Transverse colon (tissue), 4 donors: ENCODE measurements around the gene NBEA. TPM values are rescaled to one million over a fixed set of nuclear protein-coding genes. Genes with fewer than 3 reads are reported as not detected.

Experiments used
- DNase-seq: peaks from one replicate; pipeline ENCODE4 v3.0.0-alpha.2; 2019
- H3K27ac ChIP-seq, 4 donors: fragments of 200-600 bp; sonication (generic); 2 replicates each; pipeline ENCODE4 v1.5.1; 2016 to 2018; ENCODE audit warnings: inconsistent platforms in 4 of 4
- H3K27me3 ChIP-seq: fragments of 200-600 bp; sonication (generic); 2 replicates; pipeline ENCODE4 v1.5.1; 2017; ENCODE audit warnings: inconsistent platforms
- H3K36me3 ChIP-seq, 4 donors: fragments of 200-600 bp; sonication (generic); 2 replicates each; pipeline ENCODE4 v1.5.1; 2017 to 2019; ENCODE audit warnings: inconsistent platforms in 4 of 4
- H3K4me1 ChIP-seq, 4 donors: fragments of 200-600 bp; sonication (generic); 2 replicates each; pipeline ENCODE4 v1.5.1; 2017 to 2020; ENCODE audit warnings: inconsistent platforms in 4 of 4
- H3K4me3 ChIP-seq, 4 donors: fragments of 200-600 bp; sonication (generic); 1 replicate in 1 of 4; 2 replicates in 3 of 4; pipeline versions ENCODE4 v1.5.1 to v1.6.1; 2017 to 2019; ENCODE audit warnings: inconsistent platforms in 4 of 4
- H3K9me3 ChIP-seq, 2 donors: fragments of 200-600 bp; sonication (generic); 2 replicates each; pipeline ENCODE4 v1.5.1; 2017 to 2019; ENCODE audit warnings: inconsistent platforms in 2 of 2
- EP300 ChIP-seq: sonication (generic); formaldehyde crosslinking; IDR thresholded peaks from one replicate; pipeline ENCODE4 v1.6.1; 2017; ENCODE audit warnings: antibody characterized with exemption, low read depth
- POLR2A ChIP-seq: fragments of 450-650 bp; IDR thresholded peaks from one replicate; pipeline ENCODE4 v1.6.1; 2016; ENCODE audit warnings: antibody characterized with exemption, mild to moderate bottlenecking, moderate library complexity
- POLR2AphosphoS5 ChIP-seq, 3 donors: sonication (generic); formaldehyde crosslinking; IDR thresholded peaks; one replicate each; pipeline ENCODE4 v1.6.1; 2016; ENCODE audit warnings: antibody characterized with exemption in 3 of 3
- WGBS, 2 donors: methylation state at CpG; one replicate each; pipeline ENCODE4 v1.1.5; 2018; ENCODE audit warnings: low coverage in 1 of 2; 5-methylcytosine and 5-hydroxymethylcytosine counted together
- in situ Hi-C, 4 donors: fragments of 200-750 bp; cut with MboI; loops; one replicate each; pipeline versions ENCODE4 v1.15.0 to v1.15.1; 2017; ENCODE audit warnings: low sequenced_read_pairs in 3 of 4, low pct_ligation_motif_present in 1 of 4, low pct_unique_long_range_greater_than_20kb in 1 of 4
- intact Hi-C: fragments of 100-400 bp; cut with DNase I; formaldehyde crosslinking; loops from one replicate; pipeline ENCODE4 v1.15.1; 2023; ENCODE audit warnings: low total_unique reads
- total RNA-seq, 4 donors: library from RNA; depleted of rRNA; stranded (reverse); fragments of >200 nt; gene quantifications; one replicate each; pipeline ENCODE4 v1.1.0, GENCODE V29; 2016
- TF ChIP-seq, protein P1 (sequence below), 5 experiments: fragments of 200-600 bp in 3 of 5; fragments of 450-650 bp in 2 of 5; sonication (generic) in 3 of 5; IDR thresholded peaks; 1 replicate in 2 of 5; 2 replicates in 3 of 5; pipeline ENCODE4 v1.5.1; 2016 to 2017; ENCODE audit warnings: antibody characterized with exemption in 5 of 5, inconsistent platforms in 3 of 5, mild to moderate bottlenecking in 2 of 5, moderate library complexity in 1 of 5

The NBEA gene
- total RNA-seq, 4 donors from 2014 or later: 8.2 to 21.1 (median 12.5) TPM

GRCh38 chr13:35531526-35531925, 589.5 kb downstream of the NBEA start:
- intact Hi-C loops: no loop called here
- WGBS, 2 donors: 91 to 98% methylated on average over 1 of the region's 1 CpG
- H3K27ac ChIP-seq: no peak overlapping the region

DNA sequence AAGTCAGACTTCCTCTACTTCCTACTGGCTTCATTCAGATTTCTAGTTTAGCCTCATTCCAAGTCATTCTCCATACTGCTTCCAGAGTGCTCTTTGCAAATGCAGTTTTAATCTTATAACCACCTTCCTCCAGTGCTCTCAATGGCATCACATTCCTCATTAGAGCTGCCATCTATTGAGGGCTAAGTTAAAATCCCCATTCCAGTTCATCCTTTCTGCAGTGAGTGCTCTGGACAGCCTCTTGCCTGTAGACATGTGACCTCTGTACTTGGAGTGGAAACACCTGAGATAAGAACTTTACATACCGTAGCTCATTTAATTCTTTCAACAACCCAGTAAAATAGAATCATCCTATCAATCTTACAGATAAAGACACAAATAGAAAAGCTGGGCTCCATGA, 592.3 kb downstream of the NBEA start:
- H3K9me3 ChIP-seq: no peaks in the 10 kb centered on the region
- no peak overlapping the region for H3K27ac ChIP-seq
- H3K36me3 ChIP-seq: no peaks in the 10 kb centered on the region
- TF ChIP-seq POLR2A (no peak), POLR2AphosphoS5 (IDR thresholded peaks at IDR 0.05) (no peak), EP300 (no peak)
- TF ChIP-seq, protein P1, sequence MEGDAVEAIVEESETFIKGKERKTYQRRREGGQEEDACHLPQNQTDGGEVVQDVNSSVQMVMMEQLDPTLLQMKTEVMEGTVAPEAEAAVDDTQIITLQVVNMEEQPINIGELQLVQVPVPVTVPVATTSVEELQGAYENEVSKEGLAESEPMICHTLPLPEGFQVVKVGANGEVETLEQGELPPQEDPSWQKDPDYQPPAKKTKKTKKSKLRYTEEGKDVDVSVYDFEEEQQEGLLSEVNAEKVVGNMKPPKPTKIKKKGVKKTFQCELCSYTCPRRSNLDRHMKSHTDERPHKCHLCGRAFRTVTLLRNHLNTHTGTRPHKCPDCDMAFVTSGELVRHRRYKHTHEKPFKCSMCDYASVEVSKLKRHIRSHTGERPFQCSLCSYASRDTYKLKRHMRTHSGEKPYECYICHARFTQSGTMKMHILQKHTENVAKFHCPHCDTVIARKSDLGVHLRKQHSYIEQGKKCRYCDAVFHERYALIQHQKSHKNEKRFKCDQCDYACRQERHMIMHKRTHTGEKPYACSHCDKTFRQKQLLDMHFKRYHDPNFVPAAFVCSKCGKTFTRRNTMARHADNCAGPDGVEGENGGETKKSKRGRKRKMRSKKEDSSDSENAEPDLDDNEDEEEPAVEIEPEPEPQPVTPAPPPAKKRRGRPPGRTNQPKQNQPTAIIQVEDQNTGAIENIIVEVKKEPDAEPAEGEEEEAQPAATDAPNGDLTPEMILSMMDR (IDR thresholded peaks at IDR 0.05): no peak
- intact Hi-C loops: no loop called here
- in situ Hi-C loops: no loop called here
- no peak for DNase-seq
- H3K4me3 ChIP-seq: no peak overlapping the region
- no peaks in the 10 kb centered on the region for H3K4me1 ChIP-seq
- 50 to 82% methylated on average over 1 of the region's 1 CpG for WGBS, 2 donors
- H3K27me3 ChIP-seq: no peaks in the 10 kb centered on the region

More at GRCh38 chr13:35531526-35531925, 589.5 kb downstream of the NBEA start:
- Histone ChIP-seq H3K4me3 (no peak overlapping the region), H3K27me3 (no peaks in the 10 kb centered on the region), H3K9me3 (no peaks in the 10 kb centered on the region), H3K4me1 (no peaks in the 10 kb centered on the region), H3K36me3 (no peaks in the 10 kb centered on the region)
- in situ Hi-C loops: no loop called here
- DNase-seq: no peak
- TF ChIP-seq EP300 (no peak), POLR2AphosphoS5 (IDR thresholded peaks at IDR 0.05) (no peak), POLR2A (no peak)
- TF ChIP-seq, protein P1 (IDR thresholded peaks at IDR 0.05): no peak

DNA sequence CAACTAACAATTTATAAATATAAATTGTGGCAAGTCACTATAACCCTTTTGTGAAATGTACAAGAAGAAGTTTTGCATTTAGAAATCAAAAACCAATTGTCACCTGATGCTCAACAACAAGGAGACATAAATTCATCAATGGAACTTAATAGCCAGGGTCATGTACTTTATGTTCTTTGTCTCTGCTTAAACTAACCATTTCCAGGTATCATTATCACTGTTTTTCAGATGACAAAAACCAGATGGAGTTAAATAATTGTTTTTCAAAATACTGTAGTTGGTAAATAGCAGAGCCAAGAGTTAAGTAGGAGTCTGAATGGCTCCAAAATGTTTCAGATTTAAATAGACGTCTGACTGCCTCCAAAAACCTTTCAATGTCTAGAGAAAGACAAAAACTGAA, 606.7 kb downstream of the NBEA start:
- in situ Hi-C loops: no loop called here
- no peaks in the 10 kb centered on the region for H3K9me3 ChIP-seq
- H3K27ac ChIP-seq: no peak overlapping the region
- H3K4me1 ChIP-seq: no peaks in the 10 kb centered on the region
- DNase-seq: no peak
- WGBS, 2 donors: 81 to 90% methylated on average over 1 of the region's 1 CpG
- no peak overlapping the region for H3K4me3 ChIP-seq
- H3K36me3 ChIP-seq: no peaks in the 10 kb centered on the region
- no peaks in the 10 kb centered on the region for H3K27me3 ChIP-seq
- intact Hi-C loops: no loop called here
- TF ChIP-seq POLR2AphosphoS5 (IDR thresholded peaks at IDR 0.05) (no peak), EP300 (no peak), POLR2A (no peak)
- TF ChIP-seq, protein P1 (IDR thresholded peaks at IDR 0.05): no peak

DNA sequence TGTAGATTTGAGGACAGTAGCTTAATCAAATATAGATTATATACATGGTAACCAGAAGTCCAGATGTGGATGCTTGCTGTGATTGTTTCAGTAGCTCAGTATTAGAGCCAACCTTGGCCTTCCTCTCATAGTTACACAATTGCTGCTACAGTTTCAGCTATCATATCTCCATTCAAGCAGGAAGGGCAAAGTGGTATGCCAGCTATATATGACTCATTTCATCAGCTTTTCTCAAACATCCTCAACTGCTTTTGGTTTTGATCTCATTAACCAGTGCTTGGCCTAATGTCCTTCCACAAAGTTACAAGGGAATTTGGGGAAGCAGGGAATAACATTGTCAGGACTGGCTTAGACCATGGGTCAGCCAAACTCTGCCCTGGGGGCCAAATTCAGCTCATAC, 607.4 kb downstream of the NBEA start:
- H3K4me1 ChIP-seq: no peaks in the 10 kb centered on the region
- no peaks in the 10 kb centered on the region for H3K27me3 ChIP-seq
- DNase-seq: no peak
- H3K9me3 ChIP-seq: no peaks in the 10 kb centered on the region
- H3K36me3 ChIP-seq: no peaks in the 10 kb centered on the region
- in situ Hi-C loops: no loop called here
- H3K27ac ChIP-seq: no peak overlapping the region
- no peak overlapping the region for H3K4me3 ChIP-seq
- no peak for TF ChIP-seq POLR2A
- intact Hi-C loops: no loop called here

DNA sequence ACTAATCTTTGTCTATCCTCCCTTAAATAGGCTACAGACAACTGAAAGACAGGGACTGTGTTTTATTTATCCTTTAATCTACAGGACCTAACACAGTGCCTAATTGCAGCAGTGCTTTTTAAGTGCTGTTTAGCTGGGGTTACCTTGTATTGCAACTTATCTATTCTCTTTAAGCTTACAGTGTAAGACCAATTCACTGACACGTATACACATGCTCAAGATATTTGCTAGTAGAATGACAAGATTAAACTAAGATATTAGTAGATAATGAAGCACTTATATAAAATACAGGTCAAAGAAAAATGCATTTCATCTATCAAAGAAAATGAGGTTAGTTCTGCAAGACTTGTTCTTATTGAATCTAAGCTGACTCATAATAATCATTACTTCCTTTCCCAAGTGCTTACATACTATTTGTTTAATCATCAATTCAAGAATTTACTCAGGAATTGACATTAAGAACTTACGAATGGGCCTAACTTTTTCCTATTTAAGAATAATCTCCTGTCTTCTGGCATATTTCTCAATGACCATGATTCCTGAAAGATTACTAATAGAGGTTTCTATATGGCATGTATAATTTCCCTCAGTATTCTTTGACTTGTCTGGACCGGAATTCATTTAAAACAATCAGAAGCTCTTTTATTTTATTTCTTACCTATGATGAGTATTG, 610.2 kb downstream of the NBEA start:
- intact Hi-C loops (no loop called here), in situ Hi-C loops (no loop called here)
- Histone ChIP-seq H3K4me1 (no peaks in the 10 kb centered on the region), H3K9me3 (no peaks in the 10 kb centered on the region), H3K27me3 (no peaks in the 10 kb centered on the region), H3K27ac (no peak overlapping the region), H3K4me3 (no peak overlapping the region), H3K36me3 (no peaks in the 10 kb centered on the region)
- TF ChIP-seq POLR2AphosphoS5 (IDR thresholded peaks at IDR 0.05) (no peak), POLR2A (no peak), EP300 (no peak)
- TF ChIP-seq, protein P1 (IDR thresholded peaks at IDR 0.05): no peak
- 64 to 91% methylated on average over 3 of the region's 3 CpGs for WGBS, 2 donors
- no peak for DNase-seq
